ENCODE data around the gene MOB1A.
A peak's percentile ranks its signal among the peaks of the same experiment; 100 is the strongest.

MOB1A gene

DNA sequence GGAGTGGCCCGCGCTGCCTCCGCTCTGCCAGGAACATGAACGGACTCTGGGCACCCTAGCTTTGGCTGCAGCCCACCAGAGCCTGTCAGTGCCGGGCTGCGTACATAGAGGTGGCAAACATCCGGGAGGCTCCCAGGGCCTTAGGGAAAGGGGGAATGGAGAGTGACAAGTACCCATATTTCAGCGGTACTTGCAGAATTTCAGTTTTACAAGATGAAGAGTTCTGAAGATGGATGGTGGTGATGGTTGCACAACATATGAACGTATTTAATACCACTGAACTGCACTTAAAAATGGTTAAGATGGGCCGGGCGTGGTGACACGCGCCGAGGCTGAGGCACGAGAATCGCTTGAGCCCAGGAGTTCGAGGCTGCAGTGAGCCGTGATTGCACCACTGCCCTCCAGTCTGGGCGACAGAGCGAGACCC is 20.6 kb upstream of the MOB1A start:
- H2AFZ ChIP-seq (ENCODE audit: low read depth, low read length): no peak overlapping the region
- H4K91ac ChIP-seq (ENCODE audit: low read length): no peak overlapping the region
- H3K9me3 ChIP-seq (ENCODE audit: control insufficient read depth, low read length): no peaks in the 10 kb centered on the region
- H3K79me1 ChIP-seq (replicated peaks; ENCODE audit: low read length, poor library complexity, severe bottlenecking): no peaks in the 10 kb centered on the region
- no peaks in the 10 kb centered on the region for H3K27me3 ChIP-seq (ENCODE audit: control insufficient read depth in 1 of 2, insufficient read depth in 1 of 2, low read length in 2 of 2)
- H3K4me1 ChIP-seq (ENCODE audit: control insufficient read depth, insufficient read depth, low read depth, low read length): peaks cover 5% of the 10 kb centered on the region
- no peak overlapping the region for H3K23ac ChIP-seq (ENCODE audit: low read length in 2 of 2)
- no peak overlapping the region for H2BK15ac ChIP-seq (ENCODE audit: low read depth, poor library complexity, severe bottlenecking)
- H3K4ac ChIP-seq (ENCODE audit: low read depth in 1 of 2, low read length in 2 of 2): peak overlapping the region in 1 of 2 experiments; percentile 46
- no peak overlapping the region for H3K14ac ChIP-seq (ENCODE audit: low read length in 2 of 2)
- no peak overlapping the region for H2BK120ac ChIP-seq (ENCODE audit: low read depth, low read length)
- H4K8ac ChIP-seq (ENCODE audit: low read length): peak overlapping the region; percentile 7
- peaks cover 2 to 4% of the 10 kb centered on the region in 2 experiments for H3K36me3 ChIP-seq (ENCODE audit: control insufficient read depth in 1 of 2, insufficient read depth in 2 of 2, low read depth in 1 of 2, low read length in 2 of 2)
- 2% methylated on average over 11 of the region's 20 CpGs for WGBS
- H2AK5ac ChIP-seq (ENCODE audit: low read length, severe bottlenecking): no peak overlapping the region
- peak overlapping the region; percentile 69 to 82 for H3K4me3 ChIP-seq (ENCODE audit: insufficient read depth in 1 of 2, low read depth in 1 of 2, low read length in 2 of 2)
- H3K9ac ChIP-seq (ENCODE audit: low read length): peak overlapping the region; percentile 93
- H2BK5ac ChIP-seq (ENCODE audit: low read depth, low read length, poor library complexity, severe bottlenecking): no peak overlapping the region
- H3K18ac ChIP-seq (ENCODE audit: low read depth in 1 of 2, low read length in 2 of 2): no peak overlapping the region
- H3K4me2 ChIP-seq (ENCODE audit: low read length, poor library complexity, severe bottlenecking): peak overlapping the region; percentile 84
- DNase-seq: no peak
- peak overlapping the region; percentile 55 for H3K27ac ChIP-seq (ENCODE audit: low read length, poor library complexity, severe bottlenecking)
- H2BK12ac ChIP-seq (ENCODE audit: low read length in 2 of 2): no peak overlapping the region

DNA sequence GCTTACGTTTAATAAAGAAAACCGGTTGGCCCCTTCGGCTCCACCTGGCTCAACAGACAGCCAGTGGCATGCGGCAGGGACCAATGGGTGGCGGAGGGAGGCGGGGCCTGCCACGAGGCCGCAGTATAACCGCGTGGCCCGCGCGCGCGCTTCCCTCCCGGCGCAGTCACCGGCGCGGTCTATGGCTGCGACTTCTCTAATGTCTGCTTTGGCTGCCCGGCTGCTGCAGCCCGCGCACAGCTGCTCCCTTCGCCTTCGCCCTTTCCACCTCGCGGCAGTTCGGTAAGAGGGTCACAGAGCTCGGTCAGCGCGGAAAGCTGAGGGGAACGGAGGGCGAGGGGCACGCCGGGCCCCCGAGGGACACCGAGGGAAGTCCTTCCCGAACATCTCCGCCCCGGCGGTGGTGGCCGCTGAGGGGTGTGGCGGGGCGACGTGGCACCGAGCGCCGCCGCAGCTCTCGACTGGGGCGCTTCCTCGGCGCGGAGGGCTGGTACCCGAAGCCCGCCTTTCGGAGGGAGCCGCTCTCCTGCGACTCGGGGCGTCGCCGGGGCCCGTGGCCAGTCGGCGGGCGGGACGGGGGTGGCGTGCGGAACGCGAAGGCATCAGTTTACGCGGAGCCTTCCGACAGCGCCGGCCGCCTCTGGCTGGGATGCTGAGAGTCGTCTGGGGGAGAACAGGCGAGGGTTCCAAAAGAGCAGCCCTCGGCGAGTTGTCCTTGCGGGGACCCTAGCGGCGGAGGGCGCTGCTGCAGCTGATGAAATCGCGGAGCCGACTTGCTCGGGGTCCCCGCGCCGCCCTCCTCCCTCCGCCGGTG is 20.0 kb upstream of the MOB1A start, which contains the start of gene MTHFD2:
Gene MTHFD2, plus strand, starts transcription at position 155 of the 814 bp plus-strand sequence. Its CDS starts 27 bp downstream, at position 182.
- H3K4ac ChIP-seq (ENCODE audit: low read depth in 1 of 2, low read length in 2 of 2): peak within 1 kb of the TSS; percentile 79 to 90
- peaks cover 2 to 4% of the 10 kb centered on the region in 2 experiments for H3K36me3 ChIP-seq (ENCODE audit: control insufficient read depth in 1 of 2, insufficient read depth in 2 of 2, low read depth in 1 of 2, low read length in 2 of 2)
- DNase-seq: peak; percentile 99
- under 1% methylated on average over 92 of the region's 96 CpGs for WGBS
- no peaks in the 10 kb centered on the region for H3K9me3 ChIP-seq (ENCODE audit: control insufficient read depth, low read length)
- H3K9ac ChIP-seq (ENCODE audit: low read length): peak within 1 kb of the TSS; percentile 93
- no peaks in the 10 kb centered on the region for H3K27me3 ChIP-seq (ENCODE audit: control insufficient read depth in 1 of 2, insufficient read depth in 1 of 2, low read length in 2 of 2)
- H3K14ac ChIP-seq (ENCODE audit: low read length in 2 of 2): peak within 1 kb of the TSS in 1 of 2 experiments; percentile 12
- peak within 1 kb of the TSS; percentile 4 for H2BK5ac ChIP-seq (ENCODE audit: low read depth, low read length, poor library complexity, severe bottlenecking)
- peak within 1 kb of the TSS; percentile 66 for H2BK120ac ChIP-seq (ENCODE audit: low read depth, low read length)
- H3K18ac ChIP-seq (ENCODE audit: low read depth in 1 of 2, low read length in 2 of 2): peak within 1 kb of the TSS; percentile 86 to 92
- peak within 1 kb of the TSS in 1 of 2 experiments; percentile 90 for H3K23ac ChIP-seq (ENCODE audit: low read length in 2 of 2)
- peak within 1 kb of the TSS; percentile 67 for H4K91ac ChIP-seq (ENCODE audit: low read length)
- peaks cover 5% of the 10 kb centered on the region for H3K4me1 ChIP-seq (ENCODE audit: control insufficient read depth, insufficient read depth, low read depth, low read length)
- H2BK15ac ChIP-seq (ENCODE audit: low read depth, poor library complexity, severe bottlenecking): peak within 1 kb of the TSS; percentile 92
- H3K27ac ChIP-seq (ENCODE audit: low read length, poor library complexity, severe bottlenecking): peak within 1 kb of the TSS; percentile 58
- peak within 1 kb of the TSS; percentile 81 for H4K8ac ChIP-seq (ENCODE audit: low read length)
- peak within 1 kb of the TSS; percentile 69 to 82 for H3K4me3 ChIP-seq (ENCODE audit: insufficient read depth in 1 of 2, low read depth in 1 of 2, low read length in 2 of 2)
- H3K79me1 ChIP-seq (replicated peaks; ENCODE audit: low read length, poor library complexity, severe bottlenecking): no peaks in the 10 kb centered on the region
- no peak within 1 kb of the TSS for H2BK12ac ChIP-seq (ENCODE audit: low read length in 2 of 2)
- H3K4me2 ChIP-seq (ENCODE audit: low read length, poor library complexity, severe bottlenecking): peak within 1 kb of the TSS; percentile 84
- H2AK5ac ChIP-seq (ENCODE audit: low read length, severe bottlenecking): no peak within 1 kb of the TSS
- peak within 1 kb of the TSS; percentile 68 for H2AFZ ChIP-seq (ENCODE audit: low read depth, low read length)

DNA sequence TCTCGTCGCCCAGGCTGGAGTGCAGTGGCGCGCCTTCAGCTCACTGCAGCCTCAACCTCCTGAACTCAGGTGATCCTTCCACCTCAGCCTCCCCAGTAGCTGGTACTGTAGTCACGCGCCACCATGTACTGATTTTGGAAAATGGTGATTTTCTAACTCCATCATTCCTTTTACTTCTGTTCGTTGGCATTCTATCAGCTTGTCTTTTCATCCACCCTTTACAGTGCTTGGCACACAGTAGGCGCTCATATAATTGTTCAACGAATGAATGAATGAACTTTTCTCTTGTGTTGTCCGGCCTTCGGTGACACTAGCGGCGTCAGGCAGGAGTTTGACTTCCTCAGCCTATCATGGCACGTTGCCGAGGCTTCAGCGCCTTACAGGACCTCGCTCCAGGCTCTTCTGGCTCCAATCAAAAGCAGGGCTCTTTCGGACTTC is 19.4 kb upstream of the MOB1A start:
- Histone ChIP-seq H3K79me1 (replicated peaks; ENCODE audit: low read length, poor library complexity, severe bottlenecking) (no peaks in the 10 kb centered on the region), H3K27ac (ENCODE audit: low read length, poor library complexity, severe bottlenecking) (no peak overlapping the region), H3K23ac (ENCODE audit: low read length in 2 of 2) (no peak overlapping the region), H2AK5ac (ENCODE audit: low read length, severe bottlenecking) (no peak overlapping the region), H4K91ac (ENCODE audit: low read length) (no peak overlapping the region), H3K4me2 (ENCODE audit: low read length, poor library complexity, severe bottlenecking) (peak overlapping the region; percentile 57), H3K27me3 (ENCODE audit: control insufficient read depth in 1 of 2, insufficient read depth in 1 of 2, low read length in 2 of 2) (no peaks in the 10 kb centered on the region), H3K36me3 (ENCODE audit: control insufficient read depth in 1 of 2, insufficient read depth in 2 of 2, low read depth in 1 of 2, low read length in 2 of 2) (peaks cover 2 to 4% of the 10 kb centered on the region in 2 experiments), H3K9ac (ENCODE audit: low read length) (peak overlapping the region; percentile 93), H4K8ac (ENCODE audit: low read length) (peak overlapping the region; percentile 49), H2BK120ac (ENCODE audit: low read depth, low read length) (no peak overlapping the region), H3K9me3 (ENCODE audit: control insufficient read depth, low read length) (no peaks in the 10 kb centered on the region), H3K4me3 (ENCODE audit: insufficient read depth in 1 of 2, low read depth in 1 of 2, low read length in 2 of 2) (peak overlapping the region in 1 of 2 experiments; percentile 82), H3K18ac (ENCODE audit: low read depth in 1 of 2, low read length in 2 of 2) (peak overlapping the region in 1 of 2 experiments; percentile 39), H2BK12ac (ENCODE audit: low read length in 2 of 2) (no peak overlapping the region), H3K14ac (ENCODE audit: low read length in 2 of 2) (no peak overlapping the region), H2AFZ (ENCODE audit: low read depth, low read length) (no peak overlapping the region), H2BK15ac (ENCODE audit: low read depth, poor library complexity, severe bottlenecking) (no peak overlapping the region), H3K4ac (ENCODE audit: low read depth in 1 of 2, low read length in 2 of 2) (no peak overlapping the region), H2BK5ac (ENCODE audit: low read depth, low read length, poor library complexity, severe bottlenecking) (no peak overlapping the region), H3K4me1 (ENCODE audit: control insufficient read depth, insufficient read depth, low read depth, low read length) (peaks cover 5% of the 10 kb centered on the region)
- no peak for DNase-seq
- WGBS: 41% methylated on average over 17 of the region's 18 CpGs

DNA sequence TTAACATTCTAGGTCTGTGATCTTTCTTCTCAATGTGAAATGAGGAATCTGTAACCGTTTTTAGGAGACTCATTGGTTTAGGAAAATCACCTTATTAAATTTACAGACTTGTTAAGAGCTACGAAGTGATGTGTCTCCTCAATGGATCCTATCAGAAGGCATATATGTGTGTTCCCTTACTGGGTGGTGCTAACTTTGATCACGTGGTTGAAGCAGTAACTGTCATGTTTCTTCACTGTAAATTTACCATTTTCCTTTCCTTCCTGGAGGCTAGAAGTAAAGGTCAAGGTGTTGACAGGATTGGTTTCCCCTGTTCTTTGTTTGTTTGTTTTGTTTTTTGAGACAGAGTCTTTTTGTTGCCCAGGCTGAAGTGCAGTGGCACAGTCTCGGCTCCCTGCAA is 18.4 kb upstream of the MOB1A start:
- no peaks in the 10 kb centered on the region for H3K79me1 ChIP-seq (replicated peaks; ENCODE audit: low read length, poor library complexity, severe bottlenecking)
- no peak overlapping the region for H3K4me2 ChIP-seq (ENCODE audit: low read length, poor library complexity, severe bottlenecking)
- no peak overlapping the region for H2BK12ac ChIP-seq (ENCODE audit: low read length in 2 of 2)
- no peaks in the 10 kb centered on the region for H3K9me3 ChIP-seq (ENCODE audit: control insufficient read depth, low read length)
- no peak overlapping the region for H3K27ac ChIP-seq (ENCODE audit: low read length, poor library complexity, severe bottlenecking)
- WGBS: 86% methylated on average over 4 of the region's 4 CpGs
- no peak overlapping the region for H2AFZ ChIP-seq (ENCODE audit: low read depth, low read length)
- H3K4me3 ChIP-seq (ENCODE audit: insufficient read depth in 1 of 2, low read depth in 1 of 2, low read length in 2 of 2): no peak overlapping the region
- no peak overlapping the region for H2BK5ac ChIP-seq (ENCODE audit: low read depth, low read length, poor library complexity, severe bottlenecking)
- no peak overlapping the region for H2AK5ac ChIP-seq (ENCODE audit: low read length, severe bottlenecking)
- no peak overlapping the region for H3K14ac ChIP-seq (ENCODE audit: low read length in 2 of 2)
- no peak overlapping the region for H2BK15ac ChIP-seq (ENCODE audit: low read depth, poor library complexity, severe bottlenecking)
- H4K91ac ChIP-seq (ENCODE audit: low read length): no peak overlapping the region
- no peak overlapping the region for H4K8ac ChIP-seq (ENCODE audit: low read length)
- peaks cover 5% of the 10 kb centered on the region for H3K4me1 ChIP-seq (ENCODE audit: control insufficient read depth, insufficient read depth, low read depth, low read length)
- H3K23ac ChIP-seq (ENCODE audit: low read length in 2 of 2): no peak overlapping the region
- DNase-seq: no peak
- H3K36me3 ChIP-seq (ENCODE audit: control insufficient read depth in 1 of 2, insufficient read depth in 2 of 2, low read depth in 1 of 2, low read length in 2 of 2): no peaks in the 10 kb centered on the region
- H2BK120ac ChIP-seq (ENCODE audit: low read depth, low read length): no peak overlapping the region
- H3K27me3 ChIP-seq (ENCODE audit: control insufficient read depth in 1 of 2, insufficient read depth in 1 of 2, low read length in 2 of 2): peaks cover 0 to under 1% of the 10 kb centered on the region in 2 experiments
- H3K9ac ChIP-seq (ENCODE audit: low read length): no peak overlapping the region
- no peak overlapping the region for H3K4ac ChIP-seq (ENCODE audit: low read depth in 1 of 2, low read length in 2 of 2)
- H3K18ac ChIP-seq (ENCODE audit: low read depth in 1 of 2, low read length in 2 of 2): no peak overlapping the region

Measured in mesenchymal stem cell (in vitro differentiated cells and primary cell).